Hepatocyte (in vitro differentiated cells): ENCODE measurements around the gene MEF2A. TPM values are rescaled to one million over a fixed set of nuclear protein-coding genes. Genes with fewer than 3 reads are reported as not detected.
"Not testable (repeated sequence)": the region's sequence is repeated elsewhere in the genome, so short reads cannot be mapped to it uniquely, and the experiment has no call there.

Experiments
- DNase-seq: peaks from one replicate; pipeline ENCODE4 v3.0.0-alpha.2; 2016; ENCODE audit warnings: low spot score
- H2AFZ ChIP-seq: fragments of 200-600 bp; sonication (generic); 2 replicates; pipeline ENCODE4 v1.6.0; 2016; ENCODE audit warnings: antibody characterized with exemption, mild to moderate bottlenecking
- H3K27ac ChIP-seq: fragments of 200-600 bp; sonication (generic); 2 replicates; pipeline ENCODE4 v1.5.1; 2016; ENCODE audit warnings: mild to moderate bottlenecking
- H3K27me3 ChIP-seq: fragments of 200-600 bp; sonication (generic); 2 replicates; pipeline ENCODE4 v1.6.1; 2016
- H3K36me3 ChIP-seq: fragments of 200-600 bp; sonication (generic); replicated peaks from 2 replicates; pipeline ENCODE4 v1.5.1; 2016; ENCODE audit warnings: low read depth; ENCODE audit not compliant: insufficient read depth
- H3K4me1 ChIP-seq: fragments of 200-600 bp; sonication (generic); 2 replicates; pipeline ENCODE4 v1.5.1; 2016; ENCODE audit warnings: mild to moderate bottlenecking, moderate library complexity; ENCODE audit not compliant: insufficient read depth
- H3K4me2 ChIP-seq: fragments of 200-600 bp; sonication (generic); 2 replicates; pipeline ENCODE4 v1.6.0; 2016
- H3K4me3 ChIP-seq: fragments of 200-600 bp; sonication (generic); 2 replicates; pipeline ENCODE4 v1.5.1; 2016; ENCODE audit warnings: mild to moderate bottlenecking
- H3K79me2 ChIP-seq: fragments of 200-600 bp; sonication (generic); 2 replicates; pipeline ENCODE4 v1.6.0; 2017; ENCODE audit warnings: mild to moderate bottlenecking
- H3K9me2 ChIP-seq: fragments of 200-600 bp; sonication (generic); replicated peaks from 2 replicates; pipeline ENCODE4 v1.6.0; 2017; ENCODE audit warnings: mild to moderate bottlenecking; ENCODE audit not compliant: insufficient read depth
- H3K9me3 ChIP-seq: fragments of 200-600 bp; sonication (generic); 2 replicates; pipeline ENCODE4 v1.5.1; 2016; ENCODE audit warnings: low read depth, mild to moderate bottlenecking
- H4K20me1 ChIP-seq: fragments of 200-600 bp; sonication (generic); 2 replicates; pipeline ENCODE4 v1.6.0; 2016; ENCODE audit warnings: mild to moderate bottlenecking; ENCODE audit not compliant: insufficient read depth, poor library complexity, severe bottlenecking
- CTCF ChIP-seq: fragments of 200-600 bp; sonication (generic); IDR thresholded peaks from 2 replicates; pipeline ENCODE4 v1.5.1; 2016; ENCODE audit warnings: antibody characterized with exemption, mild to moderate bottlenecking; ENCODE audit not compliant: poor library complexity
- EZH2 ChIP-seq: fragments of 200-600 bp; sonication (generic); IDR thresholded peaks from 2 replicates; pipeline ENCODE4 v1.6.1; 2016; ENCODE audit warnings: antibody characterized with exemption, mild to moderate bottlenecking, borderline replicate concordance
- EZH2phosphoT487 ChIP-seq: fragments of 200-600 bp; sonication (generic); IDR thresholded peaks from one replicate; pipeline ENCODE4 v1.6.1; 2018; ENCODE audit warnings: antibody characterized with exemption, mild to moderate bottlenecking, low read depth, moderate library complexity; ENCODE audit not compliant: unreplicated experiment, severe bottlenecking
- WGBS: methylation state at CpG from one replicate; pipeline ENCODE4 v1.1.6; 2016; ENCODE audit warnings: low lambda C conversion rate; ENCODE audit errors: missing lambda C conversion rate; 5-methylcytosine and 5-hydroxymethylcytosine counted together
- polyA plus RNA-seq: library from polyadenylated mRNA; unstranded; fragments of >200 nt; fragmentation: Nextera tagmentation; extraction: Ambion mirVana; gene quantifications from 2 replicates; pipeline ENCODE4 v1.2.1, GENCODE V29; 2016
- total RNA-seq: library from RNA; depleted of rRNA; stranded (reverse); fragments of >200 nt; gene quantifications from 2 replicates; pipeline ENCODE4 v1.2.3, GENCODE V29; 2014

The MEF2A gene
- total RNA-seq (43.9 and 56.7 TPM in 2 replicates), polyA plus RNA-seq (18.0 and 20.4 TPM in 2 replicates)

GRCh38 chr15:99565299-99566156 is at the start of gene MEF2A:
Gene MEF2A, plus strand, starts transcription at chr15:99565984. Its CDS starts 67,136 bp downstream, at chr15:99633120.
- H3K36me3 ChIP-seq: no peaks in the 10 kb centered on the region
- TF ChIP-seq CTCF (no peak), EZH2phosphoT487 (no peak), EZH2 (no peak)
- H3K9me2 ChIP-seq: no peaks in the 10 kb centered on the region
- peak within 1 kb of the TSS; percentile 86 for H3K4me2 ChIP-seq
- WGBS: under 1% methylated on average over 59 of the region's 101 CpGs
- peaks cover 42% of the 10 kb centered on the region for H3K79me2 ChIP-seq
- H3K9me3 ChIP-seq: no peaks in the 10 kb centered on the region
- H4K20me1 ChIP-seq: peaks cover 34% of the 10 kb centered on the region
- H3K27me3 ChIP-seq: no peaks in the 10 kb centered on the region
- DNase-seq: peak; percentile 97
- peak within 1 kb of the TSS; percentile 92 for H2AFZ ChIP-seq
- peak within 1 kb of the TSS; percentile 99 for H3K27ac ChIP-seq
- H3K4me1 ChIP-seq: peaks cover 19% of the 10 kb centered on the region
- H3K4me3 ChIP-seq: peak within 1 kb of the TSS; percentile 76

- WGBS: 86% methylated on average over 4 of the region's 4 CpGs
- H3K79me2 ChIP-seq: no peaks in the 10 kb centered on the region
- DNase-seq: no peak
- H3K4me2 ChIP-seq: no peak overlapping the region
- TF ChIP-seq EZH2phosphoT487: no peak
- no peak for TF ChIP-seq EZH2
- no peak for TF ChIP-seq CTCF
- no peak overlapping the region for H3K4me3 ChIP-seq
- no peaks in the 10 kb centered on the region for H3K36me3 ChIP-seq
- no peaks in the 10 kb centered on the region for H3K9me2 ChIP-seq
- no peaks in the 10 kb centered on the region for H3K9me3 ChIP-seq
- no peak overlapping the region for H2AFZ ChIP-seq
- no peaks in the 10 kb centered on the region for H4K20me1 ChIP-seq
- no peaks in the 10 kb centered on the region for H3K27me3 ChIP-seq
- H3K4me1 ChIP-seq: no peaks in the 10 kb centered on the region
- no peak overlapping the region for H3K27ac ChIP-seq
These were observed 47.6 kb upstream of the MEF2A start for GRCh38 chr15:99518191-99518590.

DNA sequence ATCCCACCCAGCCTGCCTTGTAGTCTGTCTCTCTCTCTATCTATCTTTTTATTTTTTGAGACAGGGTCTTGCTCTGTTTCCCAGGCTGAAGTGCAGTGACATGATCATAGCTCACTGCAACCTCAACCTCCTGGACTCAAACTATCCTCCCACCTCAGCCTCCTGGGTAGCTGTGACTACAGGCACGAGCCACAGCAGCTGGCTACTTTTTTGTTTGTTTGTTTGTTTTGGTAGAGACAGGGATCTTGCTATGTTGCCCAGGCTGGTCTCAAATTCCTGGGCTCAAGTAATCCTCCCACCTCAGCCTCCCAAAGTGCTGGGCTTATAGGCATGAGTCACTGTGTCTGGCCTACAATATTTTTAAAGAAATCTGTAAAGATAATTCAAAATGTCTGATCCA is 46.4 kb upstream of the MEF2A start:
- not testable (repeated sequence) for H3K4me2 ChIP-seq, H3K27ac ChIP-seq, H3K4me1 ChIP-seq, H3K79me2 ChIP-seq, H4K20me1 ChIP-seq, H3K36me3 ChIP-seq, H3K9me2 ChIP-seq, H3K9me3 ChIP-seq, H3K27me3 ChIP-seq, DNase-seq, H2AFZ ChIP-seq, H3K4me3 ChIP-seq
- WGBS: 67% methylated on average over 1 of the region's 1 CpG

DNA sequence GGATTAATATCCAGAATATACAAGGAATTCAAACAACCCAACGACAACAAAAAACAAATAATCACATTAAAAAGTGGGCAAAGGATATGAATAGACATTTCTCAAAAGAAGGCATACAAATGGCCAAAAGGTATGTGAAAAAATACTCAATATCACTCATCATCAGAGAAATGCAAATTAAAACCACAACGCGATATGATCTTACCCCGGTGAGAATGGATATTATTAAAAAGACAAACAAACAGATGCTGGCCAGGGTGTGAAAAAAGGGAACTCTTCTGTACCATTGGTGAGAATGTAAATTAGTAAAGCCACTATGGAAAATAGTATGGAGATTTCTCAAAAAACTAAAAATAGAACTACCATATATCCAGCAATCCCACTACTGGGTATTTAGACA is 43.5 kb upstream of the MEF2A start:
- no peak overlapping the region for H2AFZ ChIP-seq
- no peaks in the 10 kb centered on the region for H3K9me3 ChIP-seq
- no peaks in the 10 kb centered on the region for H4K20me1 ChIP-seq
- H3K4me3 ChIP-seq: no peak overlapping the region
- H3K4me1 ChIP-seq: no peaks in the 10 kb centered on the region
- H3K9me2 ChIP-seq: no peaks in the 10 kb centered on the region
- no peak for DNase-seq
- H3K4me2 ChIP-seq: no peak overlapping the region
- no peaks in the 10 kb centered on the region for H3K27me3 ChIP-seq
- H3K79me2 ChIP-seq: no peaks in the 10 kb centered on the region
- TF ChIP-seq EZH2phosphoT487 (no peak), CTCF (no peak), EZH2 (no peak)
- 97% methylated on average over 4 of the region's 4 CpGs for WGBS
- H3K27ac ChIP-seq: no peak overlapping the region
- no peaks in the 10 kb centered on the region for H3K36me3 ChIP-seq
